Mucosa of descending colon (tissue), 3 donors: Measurements from ENCODE around the gene FGF1. TPM values are rescaled to one million over a fixed set of nuclear protein-coding genes. Genes with fewer than 3 reads are reported as not detected.

Source experiments
- ATAC-seq: fragments of 200-7000 bp; cut with Tn5 transposase; one replicate; pipeline ENCODE4 v1.9.1; 2020; ENCODE audit warnings: mild to moderate bottlenecking, moderate library complexity
- DNase-seq, 3 donors: peaks; one replicate each; pipeline ENCODE4 v3.0.0-alpha.2; 2020
- H3K36me3 ChIP-seq: fragments of 200-600 bp; one replicate; pipeline ENCODE4 v1.8.0; 2021; ENCODE audit warnings: low read depth, mild to moderate bottlenecking
- H3K4me1 ChIP-seq: fragments of 200-600 bp; one replicate; pipeline ENCODE4 v1.8.0; 2021; ENCODE audit warnings: low read depth, mild to moderate bottlenecking
- H3K4me3 ChIP-seq: fragments of 200-600 bp; one replicate; pipeline ENCODE4 v1.8.0; 2021; ENCODE audit warnings: mild to moderate bottlenecking
- H3K9me3 ChIP-seq: fragments of 200-600 bp; one replicate; pipeline ENCODE4 v1.8.0; 2021; ENCODE audit warnings: mild to moderate bottlenecking
- intact Hi-C, 2 donors: fragments of 100-400 bp; cut with DNase I in 1 of 2; cut with micrococcal nuclease in 1 of 2; formaldehyde crosslinking; loops; one replicate each; pipeline versions ENCODE4 v1.11.0 to v1.11.1; 2022; cut with DNase I, micrococcal nuclease
- total RNA-seq, 3 donors: library from RNA; stranded (reverse); fragmentation: NEBNext Ultra II Directional in 2 of 3; extraction: Animal tissue kit (Norgen Biotek cat#: 25700) in 2 of 3; gene quantifications; one replicate each; pipeline versions ENCODE4 v1.2.1 to v1.2.4, GENCODE V29; 2021 to 2023
- TF ChIP-seq, protein P1 (sequence below): fragments of 200-600 bp; IDR thresholded peaks from one replicate; pipeline ENCODE4 v1.8.0; 2022; ENCODE audit warnings: antibody characterized with exemption, mild to moderate bottlenecking
- donor health status: DM: no; HTN: no; CAD: no; lungs with moderate emphysema.
- donor health status: DM: no; HTN: no; CAD: no.
- donor health status: DM: no; HTN: yes; CAD: no.

FGF1 gene
- total RNA-seq, 3 donors from 2014 or later: 0.31 to 3.5 (median 0.35) TPM

GRCh38 chr5:142611154-142611553 is 74.7 kb downstream of the FGF1 start:
- Histone ChIP-seq H3K9me3 (no peaks in the 10 kb centered on the region), H3K4me3 (no peak overlapping the region), H3K4me1 (no peaks in the 10 kb centered on the region), H3K36me3 (no peaks in the 10 kb centered on the region)
- ATAC-seq: peak; percentile 86
- DNase-seq: peak in 2 of 3 donors; percentile 72 to 86
- TF ChIP-seq, protein P1, sequence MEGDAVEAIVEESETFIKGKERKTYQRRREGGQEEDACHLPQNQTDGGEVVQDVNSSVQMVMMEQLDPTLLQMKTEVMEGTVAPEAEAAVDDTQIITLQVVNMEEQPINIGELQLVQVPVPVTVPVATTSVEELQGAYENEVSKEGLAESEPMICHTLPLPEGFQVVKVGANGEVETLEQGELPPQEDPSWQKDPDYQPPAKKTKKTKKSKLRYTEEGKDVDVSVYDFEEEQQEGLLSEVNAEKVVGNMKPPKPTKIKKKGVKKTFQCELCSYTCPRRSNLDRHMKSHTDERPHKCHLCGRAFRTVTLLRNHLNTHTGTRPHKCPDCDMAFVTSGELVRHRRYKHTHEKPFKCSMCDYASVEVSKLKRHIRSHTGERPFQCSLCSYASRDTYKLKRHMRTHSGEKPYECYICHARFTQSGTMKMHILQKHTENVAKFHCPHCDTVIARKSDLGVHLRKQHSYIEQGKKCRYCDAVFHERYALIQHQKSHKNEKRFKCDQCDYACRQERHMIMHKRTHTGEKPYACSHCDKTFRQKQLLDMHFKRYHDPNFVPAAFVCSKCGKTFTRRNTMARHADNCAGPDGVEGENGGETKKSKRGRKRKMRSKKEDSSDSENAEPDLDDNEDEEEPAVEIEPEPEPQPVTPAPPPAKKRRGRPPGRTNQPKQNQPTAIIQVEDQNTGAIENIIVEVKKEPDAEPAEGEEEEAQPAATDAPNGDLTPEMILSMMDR: peak; percentile 72
- intact Hi-C loops: loop anchor here in 1 of 2 donors (2.0 kb wide), 1 partner anchor 88 kb away; no protein-coding TSS in a partner anchor

DNA sequence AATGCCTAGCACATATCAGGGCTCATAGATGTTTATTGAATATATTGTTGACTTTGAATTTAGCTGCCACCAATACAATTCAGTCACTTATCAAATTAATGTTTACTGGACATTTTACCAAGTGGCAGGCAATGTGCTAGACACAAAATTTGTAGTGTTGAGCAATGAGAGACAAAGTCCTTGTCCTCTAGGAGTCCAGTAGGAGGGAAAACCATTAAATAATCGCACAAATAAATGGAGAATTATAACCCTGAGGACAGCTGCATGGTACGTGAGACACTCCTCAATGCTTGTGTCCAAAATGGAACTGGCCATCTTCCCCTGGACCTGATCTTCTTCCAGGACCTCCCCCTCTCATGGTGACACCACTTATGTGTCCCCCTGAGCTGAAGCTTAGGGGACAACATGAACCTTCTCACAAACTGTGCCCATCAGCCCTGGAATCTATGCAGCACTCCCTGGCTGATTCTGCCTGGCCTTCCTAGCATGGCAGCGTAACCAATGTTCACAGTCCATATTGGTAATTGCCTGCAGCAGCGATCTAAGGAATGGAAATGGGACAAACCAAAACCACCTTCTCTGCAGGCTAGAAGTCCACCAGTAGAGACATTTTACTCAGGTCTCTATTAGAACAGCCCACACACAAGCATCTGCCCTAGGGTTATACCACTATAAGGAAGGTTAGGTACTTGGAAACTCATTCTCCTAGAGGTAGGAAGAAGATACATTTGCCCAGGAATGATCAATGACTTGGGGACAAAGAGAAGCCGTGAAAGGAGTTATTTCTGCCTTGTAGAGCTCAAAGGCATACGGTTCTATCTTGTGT is 75.5 kb downstream of the FGF1 start:
- no peaks in the 10 kb centered on the region for H3K36me3 ChIP-seq
- no peak overlapping the region for H3K4me3 ChIP-seq
- intact Hi-C loops: loop anchor here in 1 of 2 donors (2.0 kb wide), 1 partner anchor 88 kb away; no protein-coding TSS in a partner anchor
- no peak for ATAC-seq
- H3K9me3 ChIP-seq: no peaks in the 10 kb centered on the region
- DNase-seq: no peak
- no peaks in the 10 kb centered on the region for H3K4me1 ChIP-seq
- TF ChIP-seq, protein P1: no peak

- H3K4me1 ChIP-seq: no peaks in the 10 kb centered on the region
- H3K4me3 ChIP-seq: no peak overlapping the region
- no peaks in the 10 kb centered on the region for H3K9me3 ChIP-seq
- TF ChIP-seq, protein P1: no peak
- intact Hi-C loops: no loop called here
- ATAC-seq (no peak), DNase-seq (no peak)
- H3K36me3 ChIP-seq: no peaks in the 10 kb centered on the region
These were observed 76.7 kb downstream of the FGF1 start for GRCh38 chr5:142609142-142609541.

GRCh38 chr5:142608081-142608480 is 77.8 kb downstream of the FGF1 start:
- ATAC-seq (peak; percentile 21), DNase-seq (no peak)
- no peaks in the 10 kb centered on the region for H3K4me1 ChIP-seq
- H3K9me3 ChIP-seq: no peaks in the 10 kb centered on the region
- TF ChIP-seq, protein P1: no peak
- no peak overlapping the region for H3K4me3 ChIP-seq
- H3K36me3 ChIP-seq: no peaks in the 10 kb centered on the region
- intact Hi-C loops: no loop called here

GRCh38 chr5:142605611-142606010 is 80.3 kb downstream of the FGF1 start:
- intact Hi-C loops: no loop called here
- Histone ChIP-seq H3K36me3 (no peaks in the 10 kb centered on the region), H3K4me1 (no peaks in the 10 kb centered on the region), H3K9me3 (no peaks in the 10 kb centered on the region), H3K4me3 (no peak overlapping the region)
- DNase-seq (no peak), ATAC-seq (no peak)
- TF ChIP-seq, protein P1: no peak
